KOPT-K1 (cell line): Measurements from ENCODE around the gene EMP3.
"Not testable (repeated sequence)": the region's sequence is repeated elsewhere in the genome, so short reads cannot be mapped to it uniquely, and the experiment has no call there.

ENCODE experiments used
- H3K27ac ChIP-seq: fragments of 200-600 bp; sonication (generic); 2 replicates; pipeline ENCODE4 v1.5.1; 2016; ENCODE audit warnings: antibody characterized with exemption, mild to moderate bottlenecking, low read depth, low read length; ENCODE audit not compliant: poor library complexity, severe bottlenecking
- H3K36me3 ChIP-seq: fragments of 200-600 bp; sonication (generic); 2 replicates; pipeline ENCODE4 v1.5.1; 2017; ENCODE audit warnings: antibody characterized with exemption, mild to moderate bottlenecking, low read length, moderate library complexity; ENCODE audit not compliant: insufficient read depth
- H3K9me3 ChIP-seq: fragments of 200-600 bp; sonication (generic); 2 replicates; pipeline ENCODE4 v1.5.1; 2017; ENCODE audit warnings: antibody characterized with exemption, low read length, mild to moderate bottlenecking; ENCODE audit not compliant: insufficient read depth, poor library complexity, severe bottlenecking

Gene EMP3

GRCh38 chr19:48325265-48325910 is at the start of gene EMP3:
Gene EMP3 (plus strand): TSS chr19:48325552. CDS start chr19:48326845, 1,293 bp downstream.
- H3K9me3 ChIP-seq = peaks cover 11% of the 10 kb centered on the region
- H3K27ac ChIP-seq = peak within 1 kb of the TSS; percentile 63
- no peaks in the 10 kb centered on the region for H3K36me3 ChIP-seq

DNA sequence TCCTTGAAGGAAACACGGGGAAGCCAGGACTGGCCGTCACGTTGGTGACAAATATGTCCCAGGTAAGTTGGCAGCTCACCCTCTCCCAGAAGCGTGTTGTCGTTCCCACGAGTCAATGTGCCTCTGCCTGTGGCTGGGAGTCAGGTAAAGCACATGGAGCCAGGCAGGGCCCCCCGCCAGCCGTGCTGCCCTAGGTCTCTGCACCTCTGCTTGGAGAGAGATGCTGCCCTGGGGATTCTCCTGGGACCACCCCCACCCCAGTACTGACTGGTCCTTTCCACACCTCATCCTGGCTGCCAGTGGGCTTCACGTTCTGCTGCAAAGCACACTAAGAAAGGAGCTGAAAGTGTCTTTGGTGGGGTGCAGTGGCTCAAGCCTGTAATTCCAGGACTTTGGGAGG is 45.6 kb upstream of the EMP3 start:
- H3K36me3 ChIP-seq = no peaks in the 10 kb centered on the region
- no peak overlapping the region for H3K27ac ChIP-seq
- H3K9me3 ChIP-seq = peaks cover 12% of the 10 kb centered on the region

DNA sequence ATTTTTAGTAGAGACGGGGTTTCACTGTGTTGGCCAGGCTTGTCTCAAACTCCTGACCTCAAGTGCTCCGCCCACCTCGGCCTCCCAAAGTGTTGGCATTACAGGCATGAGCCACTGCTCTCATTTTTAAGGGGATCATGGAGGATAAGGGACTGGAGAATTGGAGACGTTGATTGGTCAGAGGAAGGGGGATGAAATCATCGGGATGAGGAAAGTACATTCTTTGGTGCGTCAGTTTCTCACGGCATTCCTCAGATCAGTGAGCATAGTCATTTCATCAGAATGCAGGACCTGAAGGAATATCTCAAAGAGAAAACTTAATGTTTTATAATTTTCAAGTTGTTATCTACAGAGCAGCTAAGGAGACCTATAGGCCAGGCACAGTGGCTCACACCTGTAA is 41.4 kb upstream of the EMP3 start:
- Histone ChIP-seq H3K27ac (no peak overlapping the region), H3K9me3 (peaks cover 12% of the 10 kb centered on the region), H3K36me3 (no peaks in the 10 kb centered on the region)

GRCh38 chr19:48284896-48285295 is 40.5 kb upstream of the EMP3 start:
- H3K36me3 ChIP-seq = no peaks in the 10 kb centered on the region
- H3K27ac ChIP-seq = no peak overlapping the region
- peaks cover 12% of the 10 kb centered on the region for H3K9me3 ChIP-seq

DNA sequence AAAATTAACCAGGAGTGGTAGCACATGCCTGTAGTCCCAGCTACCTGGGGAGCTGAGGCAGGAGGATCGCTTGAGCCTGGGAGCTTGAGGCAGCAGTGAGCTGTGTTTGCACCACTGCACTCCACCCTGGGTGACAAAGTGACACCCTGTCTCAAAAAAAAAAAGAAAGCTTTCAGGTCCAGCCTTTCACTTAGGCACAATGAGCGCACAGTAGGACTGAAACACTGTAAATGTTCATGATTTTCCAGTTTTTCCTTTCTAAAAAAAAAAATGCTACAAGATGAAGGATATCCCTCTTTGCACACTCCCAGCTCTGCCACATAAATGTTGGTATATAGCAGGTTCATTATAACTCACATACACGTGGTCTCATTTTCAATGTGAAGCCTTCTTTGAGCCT is 37.6 kb upstream of the EMP3 start:
- Histone ChIP-seq H3K36me3 (no peaks in the 10 kb centered on the region), H3K9me3 (peaks cover 12% of the 10 kb centered on the region), H3K27ac (no peak overlapping the region)

DNA sequence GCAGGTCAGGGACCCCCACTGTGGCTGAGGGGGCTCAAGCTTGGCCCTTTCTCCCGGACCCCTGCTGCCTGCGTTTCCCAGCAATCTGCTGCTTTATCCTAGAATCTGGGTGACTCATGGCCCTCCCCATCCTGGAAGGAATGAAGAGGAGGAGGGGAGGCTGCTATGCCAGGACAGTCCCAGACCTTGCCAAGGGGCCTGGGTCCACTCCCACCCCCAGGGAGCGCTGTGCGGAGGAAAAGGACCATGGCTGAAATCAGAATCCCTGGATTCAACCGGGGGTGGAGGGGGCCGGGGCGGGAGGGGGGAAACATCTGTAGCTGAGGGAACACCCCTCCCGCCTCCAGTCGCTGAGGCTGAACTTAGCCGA is 35.0 kb upstream of the EMP3 start:
- H3K27ac ChIP-seq = no peak overlapping the region
- H3K9me3 ChIP-seq = no peaks in the 10 kb centered on the region
- no peaks in the 10 kb centered on the region for H3K36me3 ChIP-seq

DNA sequence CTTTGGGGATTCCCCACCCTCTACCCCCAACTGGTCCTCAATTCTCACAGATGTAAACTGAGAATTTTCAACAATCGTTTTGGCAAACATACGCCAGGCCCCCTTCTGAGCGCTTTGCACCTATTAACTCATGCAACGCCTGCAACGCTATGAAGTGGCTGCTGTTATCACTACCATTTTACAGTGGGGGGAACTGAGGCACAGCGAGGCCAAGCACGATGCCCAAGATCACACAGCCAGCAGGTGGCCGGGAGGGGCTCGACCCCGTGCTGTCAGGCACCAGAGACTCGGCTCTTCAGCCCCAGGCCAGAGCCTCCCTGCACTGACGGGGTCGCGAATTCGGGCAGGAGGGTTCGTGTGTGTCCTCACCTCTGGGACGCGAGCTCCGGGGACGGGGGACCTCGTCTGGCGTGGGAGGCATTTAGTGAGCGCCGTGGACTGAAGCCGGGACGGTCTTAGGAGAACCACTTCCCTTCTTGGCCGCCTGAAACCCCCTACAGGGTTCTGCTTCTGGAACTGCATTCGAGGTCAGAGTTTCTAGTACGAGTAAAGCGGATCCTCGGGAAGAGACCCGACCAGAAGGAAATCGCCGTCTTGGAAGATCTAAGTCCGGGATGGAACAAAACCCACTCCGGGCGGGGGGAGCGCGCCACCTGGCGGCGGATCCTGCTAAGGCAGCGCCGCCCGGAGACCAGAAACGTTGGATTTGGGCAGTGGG is 34.4 kb upstream of the EMP3 start:
- H3K9me3 ChIP-seq = no peaks in the 10 kb centered on the region
- H3K27ac ChIP-seq = no peak overlapping the region
- H3K36me3 ChIP-seq = no peaks in the 10 kb centered on the region

GRCh38 chr19:48291489-48291815 is 33.9 kb upstream of the EMP3 start:
- not testable (repeated sequence) for H3K9me3 ChIP-seq, H3K36me3 ChIP-seq, H3K27ac ChIP-seq

- H3K27ac ChIP-seq = no peak overlapping the region
- H3K36me3 ChIP-seq = no peaks in the 10 kb centered on the region
- H3K9me3 ChIP-seq = no peaks in the 10 kb centered on the region
These were observed 32.6 kb upstream of the EMP3 start for GRCh38 chr19:48292798-48293197.

DNA sequence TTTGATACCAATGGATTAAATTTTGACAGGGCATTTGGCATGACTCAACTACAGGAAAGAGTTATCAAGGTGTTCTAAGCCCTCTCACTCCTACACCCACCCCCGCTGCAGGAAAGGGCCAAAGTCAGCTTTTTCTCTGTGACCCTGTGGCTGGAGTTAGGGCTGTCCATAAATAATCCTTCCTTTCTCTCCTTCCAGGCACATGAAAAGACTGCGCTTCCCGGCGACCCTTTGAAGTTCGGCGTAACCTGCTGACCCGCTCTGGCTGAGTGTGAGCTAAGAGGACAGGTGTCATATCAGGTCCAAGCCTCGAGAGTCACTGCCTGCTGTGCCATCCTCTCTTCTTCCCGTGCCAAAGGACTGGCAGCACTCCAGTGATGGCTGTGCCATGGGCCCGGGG is 29.9 kb upstream of the EMP3 start:
- Histone ChIP-seq H3K9me3 (no peaks in the 10 kb centered on the region), H3K27ac (no peak overlapping the region)

GRCh38 chr19:48296963-48297734 is 28.2 kb upstream of the EMP3 start:
- Histone ChIP-seq H3K36me3 (no peaks in the 10 kb centered on the region), H3K9me3 (no peaks in the 10 kb centered on the region), H3K27ac (no peak overlapping the region)

More for the DNA sequence above, 29.9 kb upstream of the EMP3 start:
- H3K36me3 ChIP-seq = no peaks in the 10 kb centered on the region

DNA sequence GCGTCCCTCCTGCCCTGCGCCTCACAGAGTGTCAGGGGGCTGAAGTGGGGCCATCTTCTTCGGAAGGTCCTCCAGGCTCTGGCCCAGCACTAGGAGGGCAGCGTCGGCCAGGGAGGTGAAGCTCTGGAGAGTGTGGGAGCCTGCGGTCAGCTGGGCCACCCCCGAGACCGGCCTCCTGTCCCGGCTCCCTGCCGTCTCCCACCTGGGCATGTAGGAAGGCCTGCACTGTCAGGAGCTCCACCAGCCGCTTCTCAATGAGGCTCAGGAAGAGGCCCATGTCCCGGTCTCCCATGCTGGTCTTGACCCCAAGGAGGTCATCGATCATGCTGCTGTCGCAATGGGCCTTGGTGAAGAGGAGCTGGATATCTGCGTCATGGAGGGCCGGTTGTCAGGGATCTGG is 27.4 kb upstream of the EMP3 start:
- Histone ChIP-seq H3K36me3 (no peaks in the 10 kb centered on the region), H3K27ac (no peak overlapping the region)

GRCh38 chr19:48301886-48302599 is 23.3 kb upstream of the EMP3 start:
- Histone ChIP-seq H3K36me3 (no peaks in the 10 kb centered on the region), H3K9me3 (no peaks in the 10 kb centered on the region), H3K27ac (no peak overlapping the region)

More for the DNA sequence above, 27.4 kb upstream of the EMP3 start:
- H3K9me3 ChIP-seq = no peaks in the 10 kb centered on the region

GRCh38 chr19:48302600-48302959 is 22.8 kb upstream of the EMP3 start:
- no peaks in the 10 kb centered on the region for H3K9me3 ChIP-seq
- H3K27ac ChIP-seq = no peak overlapping the region
- H3K36me3 ChIP-seq = no peaks in the 10 kb centered on the region

GRCh38 chr19:48303367-48303766 is 22.0 kb upstream of the EMP3 start:
- Histone ChIP-seq H3K36me3 (no peaks in the 10 kb centered on the region), H3K9me3 (no peaks in the 10 kb centered on the region), H3K27ac (no peak overlapping the region)
